Measurements from ENCODE around the gene LYRM4. TPM values are rescaled to one million over a fixed set of nuclear protein-coding genes. Genes with fewer than 3 reads are reported as not detected.

Gene LYRM4
- polyA plus RNA-seq, 1 donor (not counting 4 experiments of a cell fraction or from before 2014, with no cell fraction given): 41.1 TPM

- Histone ChIP-seq H4K20me1 (ENCODE audit: control insufficient read depth, extremely low read depth, insufficient read depth, low read length) (no peaks in the 10 kb centered on the region), H3K4me1 (ENCODE audit: control insufficient read depth, extremely low read depth, insufficient read depth, low read length) (no peaks in the 10 kb centered on the region), H3K4me3 (ENCODE audit: control insufficient read depth in 2 of 3, extremely low read depth in 1 of 3, insufficient read depth in 2 of 3, low read depth in 1 of 3, low read length in 3 of 3) (no peak overlapping the region), H2AFZ (ENCODE audit: control insufficient read depth, low read length) (no peak overlapping the region), H3K36me3 (ENCODE audit: control insufficient read depth in 2 of 2, extremely low read depth in 1 of 2, insufficient read depth in 2 of 2, low read length in 2 of 2) (no peaks in the 10 kb centered on the region), H3K27ac (ENCODE audit: control insufficient read depth, insufficient read depth, low read length) (no peak overlapping the region), H3K27me3 (ENCODE audit: control insufficient read depth, extremely low read depth, insufficient read depth, low read length) (no peaks in the 10 kb centered on the region), H3K9me3 (ENCODE audit: control insufficient read depth, low read depth, low read length) (no peaks in the 10 kb centered on the region), H3K4me2 (ENCODE audit: control insufficient read depth, extremely low read depth, insufficient read depth, low read depth, low read length) (no peak overlapping the region), H3K79me2 (ENCODE audit: control insufficient read depth, insufficient read depth, low read length) (no peaks in the 10 kb centered on the region), H3K9me1 (ENCODE audit: control insufficient read depth, extremely low read depth, insufficient read depth, low read length) (no peaks in the 10 kb centered on the region), H3K9ac (ENCODE audit: control insufficient read depth, extremely low read depth, insufficient read depth, low read length) (no peak overlapping the region)
- FAIRE-seq: no peak
- TF ChIP-seq EZH2 (IDR thresholded peaks at IDR 0.05; ENCODE audit: low read length) (no peak), CTCF (optimal IDR thresholded peaks at IDR 0.05 in 1 of 3, IDR thresholded peaks at IDR 0.05 in 1 of 3, conservative IDR thresholded peaks at IDR 0.05 in 1 of 3; ENCODE audit: extremely low read depth in 1 of 3, insufficient read depth in 2 of 3, low read length in 3 of 3) (no peak)
- DNase-seq (ENCODE audit: low read depth, low spot score): no peak
- dilution Hi-C loops (cut with MboI; ENCODE audit: extremely low pct_ligation_motif_present, low sequenced_read_pairs): no loop called here
Measured at GRCh38 chr6:5066456-5067093, 194.2 kb downstream of the LYRM4 start.

GRCh38 chr6:5063617-5064016 lies 197.1 kb downstream of the LYRM4 start:
- H3K9me3 ChIP-seq (ENCODE audit: control insufficient read depth, low read depth, low read length): no peaks in the 10 kb centered on the region
- DNase-seq (ENCODE audit: low read depth, low spot score) (no peak), FAIRE-seq (no peak)
- H3K9ac ChIP-seq (ENCODE audit: control insufficient read depth, extremely low read depth, insufficient read depth, low read length): no peak overlapping the region
- dilution Hi-C loops (cut with MboI; ENCODE audit: extremely low pct_ligation_motif_present, low sequenced_read_pairs): no loop called here
- H3K4me1 ChIP-seq (ENCODE audit: control insufficient read depth, extremely low read depth, insufficient read depth, low read length): no peaks in the 10 kb centered on the region
- no peak overlapping the region for H3K27ac ChIP-seq (ENCODE audit: control insufficient read depth, insufficient read depth, low read length)
- H3K36me3 ChIP-seq (ENCODE audit: control insufficient read depth in 2 of 2, extremely low read depth in 1 of 2, insufficient read depth in 2 of 2, low read length in 2 of 2): no peaks in the 10 kb centered on the region
- no peaks in the 10 kb centered on the region for H3K9me1 ChIP-seq (ENCODE audit: control insufficient read depth, extremely low read depth, insufficient read depth, low read length)
- H4K20me1 ChIP-seq (ENCODE audit: control insufficient read depth, extremely low read depth, insufficient read depth, low read length): no peaks in the 10 kb centered on the region
- H3K4me2 ChIP-seq (ENCODE audit: control insufficient read depth, extremely low read depth, insufficient read depth, low read depth, low read length): no peak overlapping the region
- H3K79me2 ChIP-seq (ENCODE audit: control insufficient read depth, insufficient read depth, low read length): no peaks in the 10 kb centered on the region
- no peaks in the 10 kb centered on the region for H3K27me3 ChIP-seq (ENCODE audit: control insufficient read depth, extremely low read depth, insufficient read depth, low read length)
- TF ChIP-seq EZH2 (IDR thresholded peaks at IDR 0.05; ENCODE audit: low read length) (no peak), CTCF (optimal IDR thresholded peaks at IDR 0.05 in 1 of 3, IDR thresholded peaks at IDR 0.05 in 1 of 3, conservative IDR thresholded peaks at IDR 0.05 in 1 of 3; ENCODE audit: extremely low read depth in 1 of 3, insufficient read depth in 2 of 3, low read length in 3 of 3) (no peak)
- no peak overlapping the region for H2AFZ ChIP-seq (ENCODE audit: control insufficient read depth, low read length)
- H3K4me3 ChIP-seq (ENCODE audit: control insufficient read depth in 2 of 3, extremely low read depth in 1 of 3, insufficient read depth in 2 of 3, low read depth in 1 of 3, low read length in 3 of 3): no peak overlapping the region
